NCI-H748 (cell line): Measurements from ENCODE around the gene IGF1R.

Experiments used
- DNase-seq: peaks from one replicate; lab custom pipeline; 2025; ENCODE audit not compliant: unreplicated experiment; lab: John Stamatoyannopoulos, UW

Gene IGF1R

DNA sequence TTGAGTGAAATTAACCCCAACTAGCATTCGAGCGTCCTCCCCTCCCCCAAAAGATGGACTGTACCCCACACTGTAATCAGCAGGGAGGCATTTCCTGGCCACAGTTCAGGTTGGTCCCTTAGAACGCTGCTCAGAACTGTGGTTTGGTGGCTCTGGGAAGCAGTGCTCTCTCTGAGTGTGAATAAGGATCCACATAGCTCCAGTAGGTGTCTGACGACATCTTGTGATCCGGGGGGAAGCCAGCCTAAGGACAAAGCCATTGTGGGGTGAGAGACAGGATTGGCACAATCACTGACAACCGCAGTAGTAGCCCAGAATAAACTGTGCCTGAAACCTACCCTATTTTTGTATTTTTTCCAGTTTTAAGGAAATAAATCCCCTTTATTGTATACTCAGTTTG, 125.3 kb downstream of the IGF1R start:
- no peak for DNase-seq

GRCh38 chr15:98774756-98775497, 126.6 kb downstream of the IGF1R start:
- peak; percentile 16 for DNase-seq

DNA sequence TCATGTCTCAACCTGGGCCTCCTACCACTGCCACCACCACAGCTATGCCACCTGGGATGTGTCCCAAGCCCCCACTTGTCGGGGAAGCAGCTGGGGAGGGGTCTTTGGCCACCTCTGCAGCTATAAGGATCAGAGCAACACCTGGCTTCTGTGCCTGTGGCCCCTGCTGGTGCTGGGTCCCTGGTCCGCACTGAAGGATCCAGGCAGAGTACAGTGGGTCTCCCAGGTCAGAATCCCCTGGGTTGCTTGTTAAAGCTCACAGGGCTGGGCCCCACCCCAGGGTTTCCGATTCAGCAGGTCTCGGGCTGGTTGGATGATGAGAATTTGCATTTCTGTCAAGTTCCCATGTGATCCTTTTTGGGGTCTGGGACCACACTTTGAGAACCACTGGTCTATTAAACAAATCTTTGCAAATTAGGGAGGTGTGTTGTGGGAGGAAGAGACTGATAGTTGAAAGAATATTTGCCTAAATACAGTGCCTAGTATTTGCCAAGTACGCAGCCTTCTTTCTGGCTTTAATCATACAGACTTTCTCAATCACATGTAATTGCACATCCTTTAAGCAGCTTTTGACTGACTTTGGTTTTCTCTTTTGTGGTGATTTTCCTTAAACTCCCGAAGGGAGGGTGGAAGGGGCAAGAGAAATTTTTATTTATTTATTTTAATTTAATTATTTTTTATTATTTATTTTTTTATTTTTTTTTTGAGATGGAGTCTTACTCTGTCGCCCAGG, 127.3 kb downstream of the IGF1R start:
- DNase-seq = no peak

DNA sequence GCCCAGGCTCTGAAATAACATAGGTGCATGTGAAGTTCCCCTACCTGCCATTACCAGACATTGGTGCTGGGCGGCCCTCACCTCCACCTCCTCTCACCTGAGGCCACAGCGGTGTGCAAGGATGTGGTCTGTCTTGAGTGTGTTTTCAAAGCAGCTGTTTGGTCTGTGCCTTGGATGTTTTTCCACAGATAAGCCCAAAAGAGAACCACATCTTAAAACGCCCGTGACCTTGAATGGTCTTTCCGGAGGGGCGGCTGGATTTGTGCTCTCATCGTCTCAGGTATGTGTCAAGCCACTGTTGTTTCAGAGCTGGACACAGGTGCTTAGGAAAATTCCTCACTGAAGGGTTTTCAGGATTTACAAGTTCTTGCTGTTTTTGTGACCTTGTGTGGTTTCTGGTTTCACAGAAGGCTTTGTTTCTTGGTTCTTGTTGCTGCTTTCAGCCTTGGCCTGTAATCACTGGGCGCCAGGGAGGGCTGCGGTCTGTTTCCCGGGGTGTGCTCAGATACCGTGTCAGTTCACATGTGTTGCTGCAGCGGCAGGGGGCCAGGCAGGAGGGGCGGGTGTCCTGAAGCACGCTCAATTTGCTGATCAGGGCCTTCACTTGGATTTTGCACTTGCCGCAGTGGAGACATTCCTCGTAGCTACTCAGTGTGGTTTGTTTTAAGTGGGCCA, 128.4 kb downstream of the IGF1R start:
- DNase-seq = no peak

GRCh38 chr15:98777426-98777825, 129.1 kb downstream of the IGF1R start:
- DNase-seq = no peak

DNA sequence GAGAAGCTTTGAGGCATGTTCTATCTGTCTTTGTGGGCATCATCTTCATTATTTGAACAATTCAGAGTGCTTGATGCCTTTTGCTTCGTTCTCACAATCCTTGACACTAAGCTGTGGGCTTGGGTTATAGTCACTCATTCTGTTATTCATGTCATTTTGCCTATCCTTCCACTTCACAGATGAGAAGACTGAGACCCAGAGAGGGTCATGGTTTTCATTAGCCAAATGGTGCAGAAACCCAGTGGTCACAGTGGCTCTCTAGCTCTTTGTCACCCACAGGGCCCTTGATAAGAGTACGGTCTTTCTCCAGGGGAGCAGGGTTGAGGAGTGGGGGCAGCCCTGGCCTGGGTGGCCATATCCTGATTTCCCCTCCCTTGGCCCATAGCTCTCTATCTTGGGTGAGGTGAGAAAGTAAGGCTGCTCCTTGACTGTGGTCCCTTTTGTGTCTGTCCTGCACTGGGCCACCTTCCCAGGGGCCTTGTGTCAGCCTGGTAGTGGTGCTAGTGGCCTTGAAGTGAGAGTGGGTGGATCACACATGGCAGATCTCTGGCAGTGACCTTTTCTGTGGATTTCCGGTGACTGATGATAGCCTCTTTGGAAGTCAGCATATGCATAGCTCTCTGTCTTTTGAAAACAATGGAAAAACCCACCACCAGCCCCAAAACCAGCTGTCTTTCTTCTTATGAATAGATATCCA, 130.1 kb downstream of the IGF1R start:
- DNase-seq = no peak

DNA sequence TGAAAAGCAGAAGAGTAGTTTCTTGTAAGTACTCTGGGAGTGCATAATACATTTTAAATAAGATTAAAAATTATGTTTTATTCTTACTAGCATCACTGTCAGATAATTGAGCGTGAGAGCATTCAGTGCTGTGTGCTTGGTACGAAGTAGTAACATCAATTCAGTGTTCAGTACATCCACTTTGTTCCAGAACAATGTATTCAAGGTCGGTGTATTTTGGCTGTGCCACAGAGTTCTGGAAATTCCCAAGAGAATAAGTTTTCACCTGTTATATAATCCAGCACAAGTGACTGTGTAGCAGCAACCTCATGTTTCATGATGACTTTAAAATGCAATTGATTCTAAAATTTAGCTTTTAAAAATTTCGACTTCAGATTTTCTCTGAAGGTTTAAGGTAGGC, 130.6 kb downstream of the IGF1R start:
- no peak for DNase-seq

DNA sequence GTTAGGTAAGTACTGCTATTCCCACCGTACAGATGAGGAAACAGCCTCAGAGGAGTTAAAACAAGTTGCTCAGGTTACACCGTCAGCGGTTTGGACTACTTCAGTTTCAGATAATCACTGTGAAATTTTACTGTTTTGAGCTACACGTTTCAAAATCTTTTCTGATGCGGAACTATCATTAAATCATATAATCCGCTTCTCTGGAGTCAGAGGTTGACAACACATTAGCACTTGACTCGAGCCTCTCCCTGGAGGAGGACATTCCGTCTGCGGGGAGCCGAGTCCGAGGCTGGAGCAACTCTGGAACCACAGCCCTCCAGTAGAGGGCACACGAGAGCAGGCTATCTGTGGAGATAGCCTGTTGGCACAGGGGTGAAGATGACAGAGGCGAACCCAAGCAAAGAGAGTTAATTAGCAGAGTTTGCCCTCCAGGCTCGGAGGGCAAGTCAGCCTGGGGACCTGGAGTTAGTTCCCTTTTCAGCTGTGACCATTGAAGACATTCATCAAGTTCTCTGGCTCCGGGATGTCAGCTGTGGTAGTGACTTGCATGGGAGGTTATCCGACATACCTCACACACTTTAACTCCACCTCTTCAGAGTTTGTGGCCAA, 131.2 kb downstream of the IGF1R start:
- peak; percentile 66 for DNase-seq

DNA sequence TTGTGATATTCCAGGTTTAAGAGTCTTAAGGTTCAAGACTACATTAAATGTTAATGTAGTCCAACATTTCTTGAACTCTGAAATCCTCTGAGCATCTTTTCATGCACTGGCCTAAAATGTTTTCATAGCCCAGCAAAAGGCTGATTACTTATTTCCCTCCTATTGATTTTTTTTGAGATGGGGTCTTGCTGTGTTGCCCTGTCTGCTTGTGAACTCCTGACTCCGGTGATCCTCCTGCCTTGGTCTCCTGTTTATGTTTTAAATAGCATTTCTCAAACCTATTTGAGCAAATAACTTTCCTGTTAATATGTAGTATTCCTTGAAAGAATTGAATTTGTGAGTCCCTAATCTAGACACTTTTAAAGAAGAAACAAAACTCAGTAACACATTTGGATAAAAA, 133.5 kb downstream of the IGF1R start:
- no peak for DNase-seq

- no peak for DNase-seq
Observed at GRCh38 chr15:98782801-98783200, 134.5 kb downstream of the IGF1R start.

DNA sequence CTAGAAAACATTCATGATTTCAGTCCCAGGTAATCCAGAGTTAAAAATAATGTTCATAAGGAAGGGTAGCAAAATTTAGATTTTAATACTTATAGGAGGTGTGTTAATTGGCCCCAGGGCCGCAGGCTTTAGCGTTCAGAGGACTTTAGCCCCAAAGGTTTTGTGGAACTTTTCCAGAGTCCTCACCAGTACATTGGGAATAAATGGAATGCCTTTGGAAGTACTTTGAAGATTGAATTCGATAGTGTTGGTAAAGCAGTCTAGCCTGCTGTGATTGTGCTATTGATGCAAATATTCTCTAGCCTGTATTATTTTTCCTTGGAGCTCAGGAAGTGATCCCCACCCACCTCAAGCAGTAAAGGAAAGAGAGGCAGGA, 137.1 kb downstream of the IGF1R start:
- no peak for DNase-seq

GRCh38 chr15:98785807-98786621, 137.7 kb downstream of the IGF1R start:
- peak; percentile 33 for DNase-seq

GRCh38 chr15:98786717-98787116, 138.4 kb downstream of the IGF1R start:
- no peak for DNase-seq

DNA sequence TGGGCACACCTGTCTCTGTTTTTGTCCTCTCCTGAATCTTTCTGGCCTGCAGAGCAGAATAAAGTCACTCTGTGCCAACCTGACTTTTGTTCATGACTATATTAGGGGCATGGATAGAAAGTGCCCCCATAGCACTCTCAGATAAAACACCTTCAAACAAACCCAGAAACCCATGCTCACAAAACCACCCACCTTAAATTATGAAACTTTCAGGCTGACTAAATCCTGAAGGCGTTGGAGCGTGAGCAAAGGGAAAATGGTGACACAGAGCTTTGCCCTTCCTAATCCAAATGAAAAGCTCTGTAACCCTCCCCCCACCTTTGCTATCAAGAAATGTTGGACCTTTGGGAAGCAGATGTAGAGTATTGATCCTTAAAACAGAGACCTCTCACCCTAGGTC, 138.9 kb downstream of the IGF1R start:
- no peak for DNase-seq

DNA sequence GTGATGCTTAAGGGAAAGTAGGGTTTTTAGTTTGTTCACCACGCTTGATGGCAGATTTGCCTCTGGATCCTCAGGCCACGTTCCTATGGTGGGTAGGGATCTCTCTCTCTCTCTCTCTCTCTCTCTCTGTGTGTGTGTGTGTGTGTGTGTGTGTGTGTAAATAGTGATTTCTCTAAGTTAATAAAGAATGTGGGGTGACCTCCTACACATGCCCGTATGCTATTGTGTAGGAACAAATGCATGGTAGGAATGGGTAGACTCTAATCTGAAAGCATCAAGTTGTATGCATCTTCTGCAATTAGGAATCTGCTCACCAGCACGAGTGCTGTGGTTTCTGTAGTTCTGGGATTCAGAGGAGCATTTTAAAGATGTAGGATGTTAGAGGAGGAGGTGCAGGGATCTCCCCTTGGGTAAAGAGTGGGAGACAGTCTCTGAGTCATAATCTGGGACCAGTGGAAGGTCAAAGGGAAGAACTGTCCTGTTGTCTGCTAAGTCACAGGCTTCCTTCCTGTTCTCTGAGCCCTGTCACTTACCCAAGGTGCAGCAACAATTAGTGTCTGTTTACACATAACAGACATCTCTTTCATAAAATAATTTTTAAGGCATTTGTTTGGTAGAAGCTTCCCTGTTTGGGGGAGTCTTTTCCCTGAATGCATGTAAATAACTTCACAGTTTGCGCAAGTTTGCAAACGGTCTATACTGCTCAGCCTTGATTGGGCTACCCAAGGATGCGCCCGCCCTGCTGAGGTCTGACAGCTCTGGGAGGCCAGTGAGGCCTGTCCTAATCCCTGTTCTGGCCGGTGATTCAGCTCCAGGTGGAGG, 139.8 kb downstream of the IGF1R start:
- DNase-seq = no peak

- DNase-seq = no peak
Observed at GRCh38 chr15:98789020-98789419, 140.7 kb downstream of the IGF1R start.

GRCh38 chr15:98790270-98790669, 141.9 kb downstream of the IGF1R start:
- DNase-seq = no peak

- DNase-seq = no peak
Observed at GRCh38 chr15:98791046-98791701, 142.8 kb downstream of the IGF1R start.

GRCh38 chr15:98792117-98792516, 143.8 kb downstream of the IGF1R start:
- DNase-seq = no peak
